Activated CD4-positive, CD25-positive, alpha-beta regulatory T cell treated with anti-CD3 and anti-CD28 coated beads, Interleukin-2, amount 50 U/mL, for 24 hours (primary cell): Measurements from ENCODE around the gene EMX2.
"Not testable (repeated sequence)": the region's sequence is repeated elsewhere in the genome, so short reads cannot be mapped to it uniquely, and the experiment has no call there.

Experiments
- ATAC-seq, 2 donors: fragments of 150-1000 bp; cut with Tn5 transposase; one replicate each; pipeline ENCODE4 v1.10.0; 2021; ENCODE audit warnings: mild to moderate bottlenecking in 1 of 2, moderate library complexity in 1 of 2

EMX2 gene

GRCh38 chr10:117542706-117543224, at the start of gene EMX2:
EMX2 (plus strand) TSS chr10:117542746; CDS start chr10:117543268, 522 bp downstream.
- ATAC-seq, result no peak

GRCh38 chr10:117496031-117496430, 46.5 kb upstream of the EMX2 start:
- no peak for ATAC-seq

GRCh38 chr10:117496616-117497028, 45.9 kb upstream of the EMX2 start:
- peak; percentile 60 to 65 for ATAC-seq

- no peak for ATAC-seq
These were observed 44.8 kb upstream of the EMX2 start for GRCh38 chr10:117497736-117498135.

GRCh38 chr10:117499248-117500105, 43.1 kb upstream of the EMX2 start:
- ATAC-seq, result no peak

- ATAC-seq, result no peak
These were observed 42.1 kb upstream of the EMX2 start for GRCh38 chr10:117500456-117500855.

- no peak for ATAC-seq
These were observed 41.0 kb upstream of the EMX2 start for GRCh38 chr10:117501460-117502035.

GRCh38 chr10:117502421-117503243, 39.9 kb upstream of the EMX2 start:
- ATAC-seq, result no peak

GRCh38 chr10:117503244-117504205, 39.0 kb upstream of the EMX2 start:
- ATAC-seq, result no peak

GRCh38 chr10:117504562-117504961, 38.0 kb upstream of the EMX2 start:
- ATAC-seq, result no peak

GRCh38 chr10:117507081-117507480, 35.5 kb upstream of the EMX2 start:
- not testable (repeated sequence) for ATAC-seq

GRCh38 chr10:117509573-117509972, 33.0 kb upstream of the EMX2 start:
- ATAC-seq, result no peak

- no peak for ATAC-seq
These were observed 30.8 kb upstream of the EMX2 start for GRCh38 chr10:117511601-117512390.

- no peak for ATAC-seq
These were observed 27.6 kb upstream of the EMX2 start for GRCh38 chr10:117514971-117515370.

GRCh38 chr10:117516681-117517080, 25.9 kb upstream of the EMX2 start:
- ATAC-seq, result no peak

- no peak for ATAC-seq
These were observed 24.3 kb upstream of the EMX2 start for GRCh38 chr10:117518246-117518645.

GRCh38 chr10:117519286-117519685, 23.3 kb upstream of the EMX2 start:
- no peak for ATAC-seq

GRCh38 chr10:117519879-117520278, 22.7 kb upstream of the EMX2 start:
- ATAC-seq, result no peak

- ATAC-seq, result no peak
These were observed 11.8 kb upstream of the EMX2 start for GRCh38 chr10:117530791-117531190.

- no peak for ATAC-seq
These were observed 11.1 kb upstream of the EMX2 start for GRCh38 chr10:117531371-117532002.

- ATAC-seq, result no peak
These were observed 10.6 kb upstream of the EMX2 start for GRCh38 chr10:117532003-117532385.
